ENCODE results near the gene INTS4. TPM values are rescaled to one million over a fixed set of nuclear protein-coding genes. Genes with fewer than 3 reads are reported as not detected.

The INTS4 gene
- total RNA-seq, 1 experiment from 2014 or later: 86.7 TPM

GRCh38 chr11:78027759-78028158 lies 33.3 kb upstream of the INTS4 start:
- CTCF ChIA-PET: no interaction called here
- H3K9me3 Mint-ChIP-seq (ENCODE audit: unreplicated experiment): no peaks in the 10 kb centered on the region
- peaks cover 12% of the 10 kb centered on the region; the same call in 1 of the 2 replicates for H3K4me1 ChIP-seq
- BruUV-seq (replicated peaks): no TSS peak
- peak overlapping the region; percentile 42 for H3K27ac Mint-ChIP-seq (ENCODE audit: unreplicated experiment)
- H3K27me3 Mint-ChIP-seq (ENCODE audit: insufficient read depth, unreplicated experiment): no peaks in the 10 kb centered on the region
- peaks cover 7% of the 10 kb centered on the region for H3K4me1 Mint-ChIP-seq (ENCODE audit: low read depth, unreplicated experiment)
- no peaks in the 10 kb centered on the region for H3K9me3 ChIP-seq
- POLR2A ChIA-PET: interaction anchor here (0.6 kb wide), 1 partner anchor 28 kb away, joined by 4 read pairs; no protein-coding TSS in a partner anchor
- no peak overlapping the region for H3K4me3 Mint-ChIP-seq (ENCODE audit: unreplicated experiment)
- intact Hi-C loops (cut with micrococcal nuclease; ENCODE audit: unreplicated experiment): no loop called here
- TF ChIP-seq CTCF (IDR thresholded peaks at IDR 0.05; ENCODE audit: insufficient read depth in 1 of 2, low read depth in 1 of 2, low read length in 1 of 2, severe bottlenecking in 1 of 2, unreplicated experiment in 1 of 2): no peak
- H3K36me3 Mint-ChIP-seq (ENCODE audit: insufficient read depth, unreplicated experiment): peaks cover 5% of the 10 kb centered on the region
- no peaks in the 10 kb centered on the region for H3K36me3 ChIP-seq (ENCODE audit: control insufficient read depth, insufficient read depth, low read length)
- peak in 1 of 2 experiments; percentile 28 for DNase-seq
- H3K27me3 ChIP-seq (replicated peaks; ENCODE audit: control insufficient read depth, insufficient read depth, low read length): no peaks in the 10 kb centered on the region
- H3K4me3 ChIP-seq (ENCODE audit: low read depth, low read length): no peak overlapping the region

- Histone ChIP-seq H3K4me1 (peaks cover 18% of the 10 kb centered on the region; the same call in 1 of the 2 replicates), H3K27me3 (replicated peaks; ENCODE audit: control insufficient read depth, insufficient read depth, low read length) (no peaks in the 10 kb centered on the region), H3K36me3 (ENCODE audit: control insufficient read depth, insufficient read depth, low read length) (no peaks in the 10 kb centered on the region), H3K4me3 (ENCODE audit: low read depth, low read length) (no peak overlapping the region), H3K9me3 (no peaks in the 10 kb centered on the region)
- DNase-seq: no peak
- H3K9me3 Mint-ChIP-seq (ENCODE audit: unreplicated experiment): no peaks in the 10 kb centered on the region
- BruUV-seq (replicated peaks): no TSS peak
- ChIA-PET CTCF (no interaction called here), POLR2A (no interaction called here)
- no peak for TF ChIP-seq CTCF (IDR thresholded peaks at IDR 0.05; ENCODE audit: insufficient read depth in 1 of 2, low read depth in 1 of 2, low read length in 1 of 2, severe bottlenecking in 1 of 2, unreplicated experiment in 1 of 2)
- intact Hi-C loops (cut with micrococcal nuclease; ENCODE audit: unreplicated experiment): no loop called here
- no peak overlapping the region for H3K27ac Mint-ChIP-seq (ENCODE audit: unreplicated experiment)
- H3K36me3 Mint-ChIP-seq (ENCODE audit: insufficient read depth, unreplicated experiment): peaks cover 5% of the 10 kb centered on the region
- no peaks in the 10 kb centered on the region for H3K27me3 Mint-ChIP-seq (ENCODE audit: insufficient read depth, unreplicated experiment)
- H3K4me1 Mint-ChIP-seq (ENCODE audit: low read depth, unreplicated experiment): peaks cover 13% of the 10 kb centered on the region
- H3K4me3 Mint-ChIP-seq (ENCODE audit: unreplicated experiment): no peak overlapping the region
Observed at GRCh38 chr11:78025378-78025777, 30.9 kb upstream of the INTS4 start.

GRCh38 chr11:78023426-78023825 lies 29.0 kb upstream of the INTS4 start:
- Histone ChIP-seq H3K4me1 (peaks cover 26% of the 10 kb centered on the region; the same call in 1 of the 2 replicates), H3K4me3 (ENCODE audit: low read depth, low read length) (peak overlapping the region; percentile 68), H3K36me3 (ENCODE audit: control insufficient read depth, insufficient read depth, low read length) (no peaks in the 10 kb centered on the region), H3K27me3 (replicated peaks; ENCODE audit: control insufficient read depth, insufficient read depth, low read length) (no peaks in the 10 kb centered on the region), H3K9me3 (no peaks in the 10 kb centered on the region)
- POLR2A ChIA-PET: no interaction called here
- intact Hi-C loops (cut with micrococcal nuclease; ENCODE audit: unreplicated experiment): no loop called here
- no peak for TF ChIP-seq CTCF (IDR thresholded peaks at IDR 0.05; ENCODE audit: insufficient read depth in 1 of 2, low read depth in 1 of 2, low read length in 1 of 2, severe bottlenecking in 1 of 2, unreplicated experiment in 1 of 2)
- Mint-ChIP-seq H3K27ac (ENCODE audit: unreplicated experiment) (peak overlapping the region; percentile 11), H3K9me3 (ENCODE audit: unreplicated experiment) (no peaks in the 10 kb centered on the region), H3K4me3 (ENCODE audit: unreplicated experiment) (peak overlapping the region; percentile 72), H3K27me3 (ENCODE audit: insufficient read depth, unreplicated experiment) (no peaks in the 10 kb centered on the region), H3K36me3 (ENCODE audit: insufficient read depth, unreplicated experiment) (peaks cover 2% of the 10 kb centered on the region), H3K4me1 (ENCODE audit: low read depth, unreplicated experiment) (peaks cover 21% of the 10 kb centered on the region)
- CTCF ChIA-PET: no interaction called here
- no peak for DNase-seq
- no TSS peak for BruUV-seq (replicated peaks)
